Esophagus squamous epithelium (tissue), 5 donors: Measurements from ENCODE around the gene IL1RAPL2. TPM values are rescaled to one million over a fixed set of nuclear protein-coding genes. Genes with fewer than 3 reads are reported as not detected.

Source experiments
- DNase-seq: peaks from one replicate; lab custom pipeline; 2025; lab: John Stamatoyannopoulos, UW
- H3K27ac ChIP-seq, 4 donors: fragments of 200-600 bp; sonication (generic); one replicate each; pipeline ENCODE4 v1.5.1; 2016 to 2019; ENCODE audit warnings: mild to moderate bottlenecking in 1 of 4
- H3K27me3 ChIP-seq, 4 donors: fragments of 200-600 bp; sonication (generic); 1 replicate in 3 of 4; 2 replicates in 1 of 4; pipeline versions ENCODE4 v1.5.1 to v1.6.0; 2017 to 2021; ENCODE audit warnings: antibody characterized with exemption in 1 of 4
- H3K36me3 ChIP-seq, 3 donors: fragments of 200-600 bp; sonication (generic); one replicate each; pipeline ENCODE4 v1.5.1; 2016 to 2019
- H3K4me1 ChIP-seq, 3 donors: fragments of 200-600 bp; sonication (generic); one replicate each; pipeline ENCODE4 v1.5.1; 2017 to 2019
- H3K4me3 ChIP-seq, 4 donors: fragments of 200-600 bp; sonication (generic); 1 replicate in 3 of 4; 2 replicates in 1 of 4; pipeline ENCODE4 v1.5.1; 2016 to 2019; ENCODE audit warnings: mild to moderate bottlenecking in 2 of 4, moderate library complexity in 1 of 4
- H3K9me3 ChIP-seq, 3 donors: fragments of 200-600 bp; sonication (generic); one replicate each; pipeline ENCODE4 v1.5.1; 2016 to 2019
- CTCF ChIP-seq, 6 experiments: fragments of 450-650 bp in 4 of 6; fragments of 200-600 bp in 2 of 6; sonication (generic) in 2 of 6; IDR thresholded peaks; one replicate each; pipeline ENCODE4 v1.5.1; 2016 to 2019; ENCODE audit warnings: antibody characterized with exemption in 6 of 6, mild to moderate bottlenecking in 4 of 6, moderate library complexity in 4 of 6
- POLR2A ChIP-seq, 4 donors: fragments of 450-650 bp; IDR thresholded peaks; one replicate each; pipeline ENCODE4 v1.6.1; 2017; ENCODE audit warnings: antibody characterized with exemption in 4 of 4, mild to moderate bottlenecking in 4 of 4, moderate library complexity in 3 of 4
- WGBS, 2 donors: methylation state at CpG; one replicate each; pipeline ENCODE4 v1.1.5; 2018; 5-methylcytosine and 5-hydroxymethylcytosine counted together
- intact Hi-C: fragments of 100-400 bp; cut with DNase I; formaldehyde crosslinking; loops from one replicate; pipeline ENCODE4 v1.15.0; 2022
- total RNA-seq, 4 donors: library from RNA; depleted of rRNA; stranded (reverse); fragments of >200 nt; gene quantifications; one replicate each; pipeline ENCODE4 v1.1.0, GENCODE V29; 2016
- donor health status: DM: yes; HTN: yes; CAD: no.

The IL1RAPL2 gene
- total RNA-seq, 4 donors from 2014 or later = 0.09 TPM; not detected in 3

DNA sequence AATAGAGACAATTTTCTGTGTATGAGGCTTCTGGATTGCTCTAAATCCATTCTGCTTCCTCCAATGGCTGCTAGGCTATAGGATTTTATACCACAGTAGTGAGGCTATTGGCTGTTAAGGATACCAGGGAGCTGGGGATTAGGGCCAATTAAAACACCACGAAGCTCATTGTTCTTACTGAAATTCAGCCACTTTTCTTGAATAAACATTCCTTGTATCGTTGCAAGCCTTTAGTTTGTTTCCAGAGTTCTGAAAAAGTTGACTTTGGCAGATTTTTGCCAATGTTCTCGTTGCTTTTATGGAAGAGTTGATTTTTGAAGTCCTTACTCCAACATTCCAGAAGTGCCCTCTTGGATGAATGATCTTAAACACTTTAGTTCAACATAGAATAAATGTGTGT lies 892.8 kb downstream of the IL1RAPL2 start:
- Histone ChIP-seq H3K4me1 (no peaks in the 10 kb centered on the region), H3K27ac (no peak overlapping the region), H3K9me3 (no peaks in the 10 kb centered on the region), H3K4me3 (no peak overlapping the region), H3K36me3 (no peaks in the 10 kb centered on the region), H3K27me3 (no peaks in the 10 kb centered on the region)
- DNase-seq = no peak
- intact Hi-C loops = no loop called here
- WGBS, 2 donors = 26 to 40% methylated on average over 3 of the region's 3 CpGs
- TF ChIP-seq CTCF (IDR thresholded peaks at IDR 0.05) = no peak
- no peak for TF ChIP-seq POLR2A (IDR thresholded peaks at IDR 0.05)

DNA sequence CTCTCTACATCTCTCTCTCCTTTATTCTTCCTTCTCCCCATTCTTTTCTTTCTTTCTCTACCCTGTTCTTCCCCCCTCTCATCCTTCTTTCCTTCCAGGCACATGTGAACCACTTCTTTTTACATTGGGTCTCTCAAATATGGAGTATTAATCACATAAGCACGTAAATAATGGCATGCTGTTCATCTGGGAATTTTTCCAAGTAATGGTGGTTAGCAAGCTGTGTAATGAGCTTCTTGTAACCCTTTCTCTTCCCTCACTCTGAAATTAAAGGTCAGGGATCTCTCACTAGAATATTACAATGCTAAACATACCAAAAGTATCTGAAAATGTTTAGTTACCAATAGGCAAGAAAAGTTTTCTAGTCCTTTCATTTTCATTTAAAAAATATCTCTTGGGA lies 894.4 kb downstream of the IL1RAPL2 start:
- Histone ChIP-seq H3K4me1 (no peaks in the 10 kb centered on the region), H3K9me3 (no peaks in the 10 kb centered on the region), H3K36me3 (no peaks in the 10 kb centered on the region), H3K27me3 (no peaks in the 10 kb centered on the region), H3K4me3 (no peak overlapping the region), H3K27ac (no peak overlapping the region)
- 9 to 25% methylated on average over 1 of the region's 1 CpG for whole genome bisulfite sequencing, 2 donors
- no peak for TF ChIP-seq POLR2A (IDR thresholded peaks at IDR 0.05)
- no peak for TF ChIP-seq CTCF (IDR thresholded peaks at IDR 0.05)
- no peak for DNase-seq
- intact Hi-C loops = no loop called here

GRCh38 chrX:105461016-105461415 lies 895.0 kb downstream of the IL1RAPL2 start:
- no peak for TF ChIP-seq CTCF (IDR thresholded peaks at IDR 0.05)
- no peak for TF ChIP-seq POLR2A (IDR thresholded peaks at IDR 0.05)
- Histone ChIP-seq H3K4me3 (no peak overlapping the region), H3K27ac (no peak overlapping the region), H3K27me3 (no peaks in the 10 kb centered on the region), H3K9me3 (no peaks in the 10 kb centered on the region), H3K36me3 (no peaks in the 10 kb centered on the region), H3K4me1 (no peaks in the 10 kb centered on the region)
- intact Hi-C loops = no loop called here
- DNase-seq = no peak
- WGBS, 2 donors = 90 to 100% methylated on average over 1 of the region's 1 CpG

DNA sequence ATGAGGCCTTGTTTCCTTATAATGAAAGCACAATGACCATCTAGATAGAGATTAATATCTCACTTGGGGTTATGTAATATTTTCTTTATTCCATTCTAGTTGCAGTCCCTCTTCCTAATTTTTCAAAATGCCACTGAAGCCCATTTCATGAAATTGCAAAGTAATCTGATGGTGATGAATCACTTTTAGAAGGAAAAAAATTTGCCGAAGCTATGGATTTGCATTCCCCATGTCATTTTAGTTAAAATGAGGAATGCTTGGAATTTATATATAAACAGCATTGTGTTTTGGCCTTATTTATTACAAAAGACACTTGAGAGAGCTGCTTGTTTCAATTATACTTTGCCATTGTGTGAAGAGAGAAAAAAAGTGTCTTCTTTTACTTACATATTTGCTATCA lies 896.2 kb downstream of the IL1RAPL2 start:
- 57 to 77% methylated on average over 1 of the region's 1 CpG for WGBS, 2 donors
- Histone ChIP-seq H3K27me3 (no peaks in the 10 kb centered on the region), H3K36me3 (no peaks in the 10 kb centered on the region), H3K4me1 (no peaks in the 10 kb centered on the region), H3K4me3 (no peak overlapping the region), H3K9me3 (no peaks in the 10 kb centered on the region), H3K27ac (no peak overlapping the region)
- no peak for DNase-seq
- intact Hi-C loops = no loop called here
- no peak for TF ChIP-seq CTCF (IDR thresholded peaks at IDR 0.05)
- no peak for TF ChIP-seq POLR2A (IDR thresholded peaks at IDR 0.05)

DNA sequence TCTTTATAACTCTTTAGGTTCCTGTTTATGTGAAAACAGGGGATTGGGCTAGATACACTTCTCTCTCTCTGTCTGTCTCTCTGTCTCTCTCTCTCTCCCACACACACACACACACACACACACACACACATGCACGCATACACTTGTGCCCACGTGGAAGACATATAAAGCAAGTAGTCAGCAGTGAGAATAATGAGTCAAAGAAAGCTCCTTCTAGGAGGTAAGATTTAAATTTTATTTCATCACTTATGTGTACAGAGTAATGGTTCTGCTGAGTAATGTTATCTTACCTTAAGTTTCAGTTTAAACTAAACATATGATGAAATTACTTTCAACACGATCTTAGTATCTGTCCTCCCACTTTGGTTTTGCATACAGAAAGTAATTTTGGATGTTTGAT lies 897.5 kb downstream of the IL1RAPL2 start:
- intact Hi-C loops = no loop called here
- no peak for DNase-seq
- 41 to 61% methylated on average over 3 of the region's 3 CpGs for WGBS, 2 donors
- Histone ChIP-seq H3K4me1 (no peaks in the 10 kb centered on the region), H3K4me3 (no peak overlapping the region), H3K27ac (no peak overlapping the region), H3K9me3 (no peaks in the 10 kb centered on the region), H3K27me3 (no peaks in the 10 kb centered on the region), H3K36me3 (no peaks in the 10 kb centered on the region)
- no peak for TF ChIP-seq POLR2A (IDR thresholded peaks at IDR 0.05)
- TF ChIP-seq CTCF (IDR thresholded peaks at IDR 0.05) = no peak
